ENCODE data around the gene ARPP21.

The ARPP21 gene

DNA sequence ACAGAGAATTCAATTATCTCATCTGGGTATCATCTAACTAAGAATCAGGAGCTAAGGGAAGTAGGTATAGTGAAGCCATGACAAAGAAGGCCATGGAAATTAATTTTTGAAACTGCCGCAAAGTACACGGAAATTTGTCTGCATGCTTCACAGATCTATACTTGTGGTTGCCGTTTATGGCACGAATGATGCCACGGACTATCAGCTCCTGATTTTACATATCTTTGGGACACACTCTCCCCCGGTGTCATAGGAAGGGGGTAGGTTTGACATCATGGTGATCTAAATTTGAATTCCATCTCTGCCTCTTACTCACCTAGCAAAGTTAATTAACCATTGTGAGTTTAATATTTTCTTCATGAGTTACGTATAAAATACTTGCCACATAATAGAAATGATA is 14.0 kb downstream of the ARPP21 start:
- no peak for ATAC-seq
- Mint-ChIP-seq H3K4me3 (no peak overlapping the region), H3K27ac (no peak overlapping the region), H3K27me3 (peaks cover 6% of the 10 kb centered on the region), H3K9me3 (no peaks in the 10 kb centered on the region), H3K4me1 (no peaks in the 10 kb centered on the region)
- DNase-seq, result no peak

DNA sequence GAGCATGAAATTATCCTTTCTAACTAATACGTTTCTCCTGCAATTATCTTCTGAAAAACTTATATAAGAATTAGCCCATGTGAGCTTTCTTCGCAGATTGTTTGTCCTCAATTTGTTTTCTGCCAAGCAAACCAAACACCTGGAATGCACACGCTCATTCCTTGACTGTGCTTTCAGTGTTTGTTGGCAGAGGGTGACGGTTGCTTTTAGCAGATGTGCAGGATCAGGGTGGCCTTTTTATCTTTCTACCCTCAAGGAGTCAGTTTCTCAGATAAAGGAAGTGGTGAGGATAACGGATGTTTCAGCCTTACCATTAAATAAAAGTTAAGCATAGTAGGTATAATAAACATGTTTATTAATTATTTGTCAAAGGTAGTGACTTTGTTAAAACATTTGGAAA is 15.2 kb downstream of the ARPP21 start:
- peaks cover 6% of the 10 kb centered on the region for H3K27me3 Mint-ChIP-seq
- no peak overlapping the region for H3K27ac Mint-ChIP-seq

DNA sequence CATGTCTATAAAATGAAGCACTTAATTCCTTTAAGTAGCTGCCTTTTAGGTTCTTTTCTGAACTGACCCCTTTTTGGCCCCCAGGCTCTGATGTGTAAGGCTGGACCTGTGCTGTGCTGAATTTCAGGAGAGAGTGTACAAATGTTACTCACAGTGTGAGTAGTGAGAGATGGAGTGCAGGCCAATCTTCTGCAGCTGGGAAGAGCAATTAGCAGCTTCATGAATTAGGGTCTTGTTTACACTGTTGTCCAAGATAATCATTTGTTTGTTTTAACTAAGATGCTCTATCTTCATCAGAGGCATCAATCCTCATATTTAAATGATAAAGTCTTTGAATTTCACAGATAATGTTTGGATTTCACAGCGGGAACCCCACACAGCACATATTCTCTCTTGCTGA is 19.4 kb downstream of the ARPP21 start:
- no peaks in the 10 kb centered on the region for H3K4me1 Mint-ChIP-seq
- H3K27ac Mint-ChIP-seq, result no peak overlapping the region
- H3K27me3 Mint-ChIP-seq, result peaks cover 6% of the 10 kb centered on the region
- no peaks in the 10 kb centered on the region for H3K9me3 Mint-ChIP-seq
- DNase-seq, result no peak
- H3K4me3 Mint-ChIP-seq, result no peak overlapping the region
- ATAC-seq, result no peak

More for the DNA sequence above, 15.2 kb downstream of the ARPP21 start:
- ATAC-seq (no peak), DNase-seq (no peak)
- no peaks in the 10 kb centered on the region for H3K9me3 Mint-ChIP-seq
- H3K4me3 Mint-ChIP-seq, result no peak overlapping the region
- H3K4me1 Mint-ChIP-seq, result no peaks in the 10 kb centered on the region

DNA sequence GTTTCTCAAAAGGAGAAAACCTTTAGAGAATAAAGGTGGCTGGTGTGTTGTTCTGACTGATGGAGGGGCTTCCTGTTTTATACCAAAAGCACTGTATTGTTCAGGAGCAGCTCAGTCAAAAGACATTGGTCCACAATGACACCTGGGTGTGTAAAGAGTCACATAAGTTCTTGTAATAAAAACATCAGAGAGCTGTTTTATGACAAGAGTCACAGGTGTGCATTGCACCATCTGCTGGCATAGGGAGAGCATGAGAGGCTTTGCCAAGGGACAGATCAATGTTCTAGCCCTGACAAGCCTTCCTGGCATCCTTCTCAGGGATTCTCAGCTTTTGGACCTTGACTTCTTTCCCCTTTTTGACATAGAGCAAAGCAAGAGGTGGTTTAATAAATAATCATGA is 20.4 kb downstream of the ARPP21 start:
- DNase-seq (no peak), ATAC-seq (peak; percentile 26)
- H3K27ac Mint-ChIP-seq, result no peak overlapping the region
- H3K4me1 Mint-ChIP-seq, result no peaks in the 10 kb centered on the region
- H3K9me3 Mint-ChIP-seq, result no peaks in the 10 kb centered on the region
- H3K27me3 Mint-ChIP-seq, result peaks cover 13% of the 10 kb centered on the region
- H3K4me3 Mint-ChIP-seq, result no peak overlapping the region

DNA sequence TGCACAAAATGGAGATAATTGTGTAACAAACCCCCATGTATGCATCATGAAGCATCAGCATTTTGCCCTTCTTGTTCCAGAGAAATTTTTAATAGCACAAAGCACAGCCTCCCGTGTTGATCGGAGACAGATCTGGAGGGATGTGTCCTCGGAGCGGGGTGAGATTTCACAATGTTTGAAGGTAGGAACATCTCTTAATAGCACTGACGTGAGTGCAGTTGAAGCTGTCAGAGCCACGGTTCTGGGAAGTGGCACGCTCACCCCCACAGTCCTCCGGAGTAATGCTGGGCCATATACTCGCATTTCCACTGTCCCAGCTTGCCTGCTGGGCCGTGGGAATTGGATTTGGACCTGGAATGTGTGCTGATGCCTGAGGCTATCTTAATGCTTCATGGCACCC is 24.1 kb downstream of the ARPP21 start:
- DNase-seq, result no peak
- Mint-ChIP-seq H3K9me3 (no peaks in the 10 kb centered on the region), H3K27ac (no peak overlapping the region), H3K4me1 (no peaks in the 10 kb centered on the region), H3K27me3 (peaks cover 8% of the 10 kb centered on the region), H3K4me3 (no peak overlapping the region)
- no peak for ATAC-seq

DNA sequence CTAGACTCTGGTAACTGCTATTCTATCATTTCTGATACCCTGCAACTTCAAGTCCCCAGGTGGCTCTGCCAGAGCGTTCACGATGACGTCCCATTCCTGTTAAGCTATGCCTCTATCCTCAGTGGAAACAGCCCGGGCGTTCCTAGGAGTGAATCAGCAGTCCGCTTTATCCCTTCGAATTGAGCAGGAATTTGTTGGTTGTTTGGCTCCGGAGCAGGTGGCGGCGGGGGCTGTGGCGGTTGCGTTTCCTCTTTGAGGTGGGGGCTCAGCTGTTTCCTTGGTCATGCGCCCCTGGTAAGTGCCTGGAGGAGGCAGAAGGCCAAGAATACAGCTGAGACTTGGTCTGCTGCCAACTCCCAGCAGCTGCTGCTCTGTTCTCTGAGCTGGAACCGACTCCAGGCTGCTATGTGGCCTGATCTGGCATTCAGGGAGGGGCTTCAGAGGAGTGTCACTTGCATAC is 25.2 kb downstream of the ARPP21 start:
- no peaks in the 10 kb centered on the region for H3K9me3 Mint-ChIP-seq
- ATAC-seq (no peak), DNase-seq (no peak)
- peaks cover 8% of the 10 kb centered on the region for H3K27me3 Mint-ChIP-seq
- no peak overlapping the region for H3K4me3 Mint-ChIP-seq
- no peak overlapping the region for H3K27ac Mint-ChIP-seq
- H3K4me1 Mint-ChIP-seq, result no peaks in the 10 kb centered on the region

DNA sequence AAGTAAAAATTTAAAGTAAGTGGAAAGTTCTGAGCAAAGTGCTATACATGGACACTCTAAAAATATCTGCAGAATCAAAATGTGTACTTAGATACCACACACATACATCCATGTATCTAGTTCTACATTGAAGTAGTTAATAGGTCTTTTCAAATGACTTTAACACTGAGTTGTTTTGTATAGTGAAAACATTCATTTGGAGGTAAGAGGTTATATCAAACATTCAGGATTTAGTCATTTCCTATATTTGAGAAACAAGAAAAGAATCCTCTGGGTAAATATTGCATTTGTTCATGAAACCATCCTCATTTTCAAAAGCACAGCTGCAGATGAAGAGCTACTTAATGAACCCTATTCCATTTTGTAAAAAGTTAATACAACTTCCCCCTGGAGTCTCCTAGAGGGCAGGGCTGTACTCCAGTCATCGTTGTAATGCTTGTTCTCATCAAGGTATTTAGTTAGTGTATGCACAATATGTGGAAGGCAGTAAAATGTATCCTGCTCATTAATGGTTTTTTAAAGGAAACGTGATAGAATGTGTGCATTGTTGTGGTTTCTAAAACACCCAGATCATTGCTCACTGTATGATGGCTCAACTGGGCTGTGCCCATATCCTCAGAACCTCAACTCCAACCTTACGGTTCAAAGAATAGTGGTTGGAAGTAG is 26.2 kb downstream of the ARPP21 start:
- Mint-ChIP-seq H3K4me1 (no peaks in the 10 kb centered on the region), H3K9me3 (no peaks in the 10 kb centered on the region), H3K27me3 (peaks cover 8% of the 10 kb centered on the region), H3K4me3 (no peak overlapping the region), H3K27ac (no peak overlapping the region)
- no peak for DNase-seq
- no peak for ATAC-seq

DNA sequence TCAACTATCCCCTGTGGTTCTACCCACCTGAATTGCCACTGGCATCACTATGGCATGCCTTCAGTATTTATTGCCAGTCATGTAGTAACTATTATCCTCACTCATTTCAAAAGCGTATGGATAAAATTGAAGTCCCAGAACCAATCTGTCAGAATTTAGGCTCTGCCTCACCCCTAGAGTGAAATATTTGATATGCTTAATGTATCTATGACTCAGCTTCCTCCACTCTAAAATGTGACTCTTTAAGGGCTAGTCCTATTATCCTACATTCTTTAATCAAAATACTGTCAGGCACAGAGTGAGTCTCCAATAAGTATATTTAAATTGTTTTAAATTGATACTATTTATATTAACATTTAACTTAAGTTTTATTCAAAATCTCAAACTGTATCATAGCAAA is 27.6 kb downstream of the ARPP21 start:
- ATAC-seq (no peak), DNase-seq (no peak)
- H3K27ac Mint-ChIP-seq, result no peak overlapping the region
- H3K9me3 Mint-ChIP-seq, result no peaks in the 10 kb centered on the region
- no peak overlapping the region for H3K4me3 Mint-ChIP-seq
- peaks cover 8% of the 10 kb centered on the region for H3K27me3 Mint-ChIP-seq
- H3K4me1 Mint-ChIP-seq, result no peaks in the 10 kb centered on the region

DNA sequence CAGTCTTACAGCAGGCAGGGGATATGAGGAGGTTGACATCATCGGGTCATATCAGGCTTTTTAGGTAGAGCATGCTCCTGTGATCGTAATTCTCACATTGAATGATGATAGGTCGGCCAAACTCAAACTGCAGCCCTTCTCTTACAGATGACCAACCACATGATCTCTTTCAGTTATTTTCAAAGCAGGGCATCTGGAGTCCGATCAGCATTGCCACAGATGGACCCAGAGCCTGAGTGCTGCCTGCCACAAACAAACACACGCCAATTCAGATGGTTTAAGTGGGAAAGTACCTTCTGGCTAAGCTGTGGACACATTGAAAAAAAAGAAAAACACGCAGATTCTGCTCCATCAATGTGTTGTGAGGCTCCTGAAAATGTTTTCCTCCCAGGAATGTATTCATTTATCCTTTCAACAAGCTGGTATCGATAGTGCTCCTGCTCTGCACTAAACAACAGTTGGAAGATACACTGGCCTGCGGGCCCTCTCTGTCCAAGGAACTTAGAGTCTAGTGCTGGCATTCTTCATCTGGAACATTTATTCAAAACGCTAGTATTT is 31.2 kb downstream of the ARPP21 start:
- no peak overlapping the region for H3K27ac Mint-ChIP-seq
- ATAC-seq, result no peak
- no peaks in the 10 kb centered on the region for H3K27me3 Mint-ChIP-seq
- H3K9me3 Mint-ChIP-seq, result no peaks in the 10 kb centered on the region
- no peaks in the 10 kb centered on the region for H3K4me1 Mint-ChIP-seq
- no peak overlapping the region for H3K4me3 Mint-ChIP-seq
- DNase-seq, result no peak

DNA sequence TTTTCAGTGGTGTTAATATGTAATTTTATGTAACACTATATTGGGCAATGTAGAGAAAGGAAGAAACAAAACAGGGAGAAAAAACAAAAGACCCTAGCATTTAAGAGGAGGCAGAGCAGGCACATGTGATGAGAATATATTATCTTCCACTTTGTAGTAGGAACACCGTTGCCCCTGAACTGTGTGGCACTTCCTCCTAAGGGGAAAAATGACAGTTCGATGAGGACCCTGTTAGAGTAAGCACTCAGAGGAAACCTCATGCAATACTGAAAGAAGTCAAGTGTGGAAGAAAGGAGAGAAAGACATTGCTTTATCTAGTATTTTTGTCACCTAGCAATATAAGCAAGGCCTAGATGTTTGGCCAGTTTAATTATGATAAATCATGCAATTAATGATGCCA is 32.2 kb downstream of the ARPP21 start:
- H3K9me3 Mint-ChIP-seq, result no peaks in the 10 kb centered on the region
- ATAC-seq (no peak), DNase-seq (no peak)
- no peaks in the 10 kb centered on the region for H3K4me1 Mint-ChIP-seq
- H3K4me3 Mint-ChIP-seq, result no peak overlapping the region
- H3K27ac Mint-ChIP-seq, result no peak overlapping the region
- no peaks in the 10 kb centered on the region for H3K27me3 Mint-ChIP-seq

DNA sequence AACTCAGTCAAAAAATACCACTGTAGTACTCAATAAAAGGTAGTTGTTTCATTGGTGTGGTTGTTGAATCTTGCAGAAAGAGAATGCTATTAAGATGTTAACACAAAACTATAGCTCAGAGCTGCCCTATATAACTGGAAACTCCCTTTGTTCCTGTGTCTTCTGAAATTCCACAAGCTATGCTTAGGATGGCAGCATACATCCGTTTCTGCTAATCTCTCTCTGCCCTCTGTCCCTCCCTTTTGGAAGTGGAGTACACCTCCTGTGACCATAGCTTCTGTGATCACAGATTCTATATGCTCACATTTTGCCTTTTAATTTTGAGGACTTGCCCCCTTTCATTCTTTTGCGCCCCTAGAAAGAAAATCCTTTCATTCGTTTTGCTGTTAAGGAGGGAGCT is 33.7 kb downstream of the ARPP21 start:
- no peaks in the 10 kb centered on the region for H3K9me3 Mint-ChIP-seq
- no peaks in the 10 kb centered on the region for H3K4me1 Mint-ChIP-seq
- H3K27ac Mint-ChIP-seq, result no peak overlapping the region
- no peaks in the 10 kb centered on the region for H3K27me3 Mint-ChIP-seq
- ATAC-seq (no peak), DNase-seq (no peak)
- H3K4me3 Mint-ChIP-seq, result no peak overlapping the region

DNA sequence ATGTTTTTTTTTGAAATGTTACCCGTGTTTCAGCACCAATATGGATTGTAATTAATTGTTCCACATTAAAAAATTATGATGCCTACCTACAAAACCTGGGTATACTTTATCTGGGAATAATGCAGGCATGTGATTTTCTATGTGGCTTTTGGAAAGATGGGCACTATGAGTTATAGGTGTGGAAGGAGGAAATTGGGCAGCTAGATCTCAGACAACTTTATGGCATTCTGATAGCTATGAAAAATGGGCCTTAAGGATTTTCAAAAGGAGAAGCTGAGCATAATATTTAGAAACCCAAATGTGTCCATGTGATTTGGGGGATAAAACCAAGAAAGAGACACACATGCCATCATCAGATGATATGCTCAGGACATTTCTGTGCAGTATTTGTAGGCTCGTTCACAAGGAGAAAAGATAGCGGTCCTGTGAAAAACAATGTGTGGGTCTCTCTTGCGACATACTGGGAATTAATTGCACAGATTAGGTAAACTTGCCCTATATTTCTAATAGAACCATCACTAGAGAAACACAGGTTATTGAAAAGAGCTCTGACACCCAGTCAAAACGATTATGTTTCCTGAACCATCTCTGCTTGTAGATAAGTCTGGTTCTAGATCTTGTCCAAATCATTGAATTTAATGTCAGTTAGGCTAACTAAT is 35.3 kb downstream of the ARPP21 start:
- Mint-ChIP-seq H3K27ac (no peak overlapping the region), H3K4me3 (no peak overlapping the region), H3K9me3 (no peaks in the 10 kb centered on the region), H3K27me3 (no peaks in the 10 kb centered on the region), H3K4me1 (no peaks in the 10 kb centered on the region)
- ATAC-seq, result no peak
- no peak for DNase-seq

DNA sequence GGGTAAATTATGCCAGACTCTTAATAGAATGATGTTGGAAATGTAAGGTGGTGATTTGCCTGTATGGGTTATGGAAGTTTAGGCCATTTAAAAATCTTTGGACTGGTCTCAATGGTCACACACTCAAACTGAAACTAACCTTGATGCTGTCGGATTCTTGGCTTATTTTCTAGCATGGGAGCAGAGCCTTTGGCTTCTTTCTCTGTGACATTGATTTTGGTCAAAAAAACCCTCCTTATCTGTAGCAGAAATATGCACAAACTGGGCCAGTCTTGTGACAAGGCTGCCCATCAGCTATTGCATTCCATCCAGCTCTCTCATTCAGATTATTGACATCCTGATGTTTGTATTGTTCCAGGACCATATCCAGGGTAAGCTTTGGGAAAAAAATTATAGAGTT is 35.9 kb downstream of the ARPP21 start:
- no peak for DNase-seq
- Mint-ChIP-seq H3K9me3 (no peaks in the 10 kb centered on the region), H3K4me3 (no peak overlapping the region), H3K27me3 (no peaks in the 10 kb centered on the region), H3K4me1 (no peaks in the 10 kb centered on the region), H3K27ac (no peak overlapping the region)
- no peak for ATAC-seq

DNA sequence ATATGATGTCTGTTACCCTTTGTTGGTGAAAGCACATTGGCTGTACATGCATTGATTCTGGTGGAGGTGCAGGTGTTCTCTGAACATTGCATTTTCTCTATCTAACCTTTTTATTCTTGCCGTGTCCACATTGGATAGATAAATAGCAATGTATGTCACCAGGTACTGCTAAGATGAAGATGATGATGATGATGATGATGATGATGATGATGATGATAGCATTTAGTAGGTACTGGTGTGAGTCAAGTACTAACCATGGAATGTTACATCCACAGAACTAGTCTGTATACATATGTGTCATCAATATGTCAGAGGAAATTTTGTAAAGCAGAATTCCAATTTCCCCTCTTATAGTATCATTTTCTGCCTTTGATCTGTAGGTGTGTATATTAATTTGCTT is 36.3 kb downstream of the ARPP21 start:
- DNase-seq (no peak), ATAC-seq (no peak)
- Mint-ChIP-seq H3K27ac (peak overlapping the region in 1 of 2 donors; percentile 70), H3K4me3 (no peak overlapping the region), H3K4me1 (no peaks in the 10 kb centered on the region), H3K9me3 (no peaks in the 10 kb centered on the region), H3K27me3 (no peaks in the 10 kb centered on the region)

DNA sequence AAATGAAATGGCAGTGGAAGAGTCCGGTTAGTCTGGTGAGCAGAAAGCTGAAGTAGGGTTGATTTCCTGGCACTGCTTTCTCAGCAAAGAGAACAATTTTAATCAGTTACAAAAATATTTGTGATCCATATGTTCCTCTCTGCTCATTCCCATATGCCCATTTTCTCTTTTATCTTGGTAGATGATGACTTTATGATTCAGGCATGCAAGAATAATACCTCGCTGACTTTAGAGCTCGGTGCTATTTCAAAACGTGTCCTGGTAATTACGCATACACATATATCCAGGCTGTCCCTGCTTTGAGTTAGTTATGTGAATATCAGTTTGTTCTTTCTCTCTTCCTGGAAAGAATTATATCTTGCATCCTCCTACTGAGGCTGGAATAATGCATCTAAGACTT is 38.5 kb downstream of the ARPP21 start:
- ATAC-seq (no peak), DNase-seq (no peak)
- H3K4me3 Mint-ChIP-seq, result no peak overlapping the region
- H3K27me3 Mint-ChIP-seq, result no peaks in the 10 kb centered on the region
- no peak overlapping the region for H3K27ac Mint-ChIP-seq
- no peaks in the 10 kb centered on the region for H3K4me1 Mint-ChIP-seq
- no peaks in the 10 kb centered on the region for H3K9me3 Mint-ChIP-seq

DNA sequence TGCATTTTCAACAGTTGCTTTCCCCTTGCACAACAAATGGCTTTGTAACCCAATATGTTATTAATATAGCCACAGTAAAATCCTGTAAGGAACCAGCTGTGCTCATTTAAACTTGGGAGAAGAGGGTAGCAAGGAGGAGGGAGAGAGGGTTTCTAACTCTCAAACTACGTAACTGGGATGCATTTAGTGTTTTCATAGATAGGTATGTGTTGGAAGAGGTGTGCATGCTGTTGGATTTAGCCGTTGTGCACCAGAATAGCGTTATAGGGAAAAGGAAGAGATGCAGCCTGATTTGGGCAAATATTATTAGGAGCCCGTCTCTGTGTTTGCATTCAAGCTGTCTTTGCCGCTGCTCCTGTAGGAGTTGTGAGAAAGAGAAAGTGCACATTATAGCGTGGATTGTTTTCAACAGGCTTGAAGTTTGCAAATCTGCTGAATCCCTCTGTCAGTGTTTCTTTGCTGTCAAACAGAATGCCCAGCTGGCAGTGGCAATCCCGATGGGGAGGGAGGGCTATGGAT is 39.4 kb downstream of the ARPP21 start:
- no peak for ATAC-seq
- Mint-ChIP-seq H3K27me3 (no peaks in the 10 kb centered on the region), H3K27ac (no peak overlapping the region), H3K4me3 (no peak overlapping the region), H3K4me1 (no peaks in the 10 kb centered on the region), H3K9me3 (no peaks in the 10 kb centered on the region)
- DNase-seq, result no peak

Data from stimulated activated naive CD8-positive, alpha-beta T cell treated with anti-CD3 and anti-CD28 coated beads, Interleukin-15, amount 100 ng/mL, for 72 hours (primary cell).